CD4-positive, alpha-beta T cell treated with Interleukin-1 beta for 1 hour (primary cell): ENCODE data around the gene JMJD1C.
"Not testable (repeated sequence)": the region's sequence is repeated elsewhere in the genome, so short reads cannot be mapped to it uniquely, and the experiment has no call there.

Experiments
- DNase-seq, 2 donors: peaks; one replicate each; pipeline ENCODE4 v3.0.0-alpha.2; 2020 to 2022

The JMJD1C gene

DNA sequence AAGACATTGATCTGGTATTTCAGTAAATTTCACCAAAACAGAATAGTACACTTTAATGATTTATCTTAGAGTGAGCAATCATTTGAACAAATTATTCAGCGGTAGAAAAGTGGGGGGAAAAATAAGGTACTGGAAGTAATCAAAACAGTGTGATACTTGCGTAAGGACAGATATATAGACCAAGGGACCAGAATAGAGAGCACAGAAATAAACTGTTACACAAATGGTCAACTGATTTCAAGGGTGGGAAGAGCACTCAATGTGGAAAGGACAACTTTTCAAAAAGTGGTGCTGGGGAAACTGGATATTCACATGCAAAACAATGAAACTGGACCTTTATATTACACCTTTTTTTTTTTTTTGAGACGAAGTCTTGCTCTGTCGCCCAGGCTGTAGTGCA is 212.7 kb downstream of the JMJD1C start:
- no peak for DNase-seq

DNA sequence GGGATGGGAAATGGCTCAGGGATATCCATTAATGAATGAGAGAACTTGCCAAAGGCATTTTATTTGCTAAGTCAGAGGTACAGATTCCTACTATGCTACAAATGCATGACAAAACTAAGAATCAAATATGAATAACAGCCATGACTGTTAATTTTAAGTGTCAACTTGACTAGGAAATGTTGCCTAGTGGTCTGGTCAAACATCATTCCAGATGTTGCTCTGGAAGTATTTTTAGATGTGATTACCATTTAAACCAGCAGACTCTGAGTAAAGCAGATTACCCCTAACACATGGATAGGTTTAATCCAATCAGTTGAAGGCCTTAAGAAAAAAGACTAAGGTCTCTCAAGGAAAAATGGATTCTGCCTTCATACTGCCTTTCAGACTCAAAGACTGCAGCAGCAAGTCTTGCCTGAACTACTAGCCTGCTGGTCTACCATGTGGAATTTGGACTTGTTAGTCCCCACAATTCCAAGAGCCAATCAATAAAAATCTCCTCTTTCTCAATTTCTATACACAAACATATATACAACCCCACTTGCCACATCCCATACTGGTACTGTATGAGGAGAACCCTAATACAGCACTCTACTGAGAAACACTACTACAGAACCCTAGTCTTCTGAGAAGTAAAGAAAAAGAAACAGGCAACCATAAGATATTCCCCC is 213.5 kb downstream of the JMJD1C start:
- no peak for DNase-seq

- no peak for DNase-seq
Measured at GRCh38 chr10:63250032-63250431, 215.7 kb downstream of the JMJD1C start.

DNA sequence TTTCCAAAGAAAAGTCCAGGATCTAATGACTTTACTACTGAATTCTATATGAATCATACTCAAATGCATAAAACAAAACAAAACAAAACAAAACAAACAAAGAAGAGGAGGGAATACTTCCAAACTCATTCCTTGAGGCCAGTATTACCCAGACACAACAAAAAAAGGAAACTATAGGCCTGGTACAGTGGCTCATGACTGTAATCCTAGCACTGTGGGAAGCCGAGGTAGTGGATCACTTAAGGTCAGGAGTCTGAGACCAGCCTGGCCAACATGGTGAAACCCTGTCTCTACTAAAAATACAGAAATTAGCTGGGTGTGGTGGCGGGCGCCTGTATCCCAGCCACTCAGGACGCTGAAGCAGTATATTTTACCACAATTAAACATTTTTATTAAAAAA is 218.0 kb downstream of the JMJD1C start:
- no peak for DNase-seq

GRCh38 chr10:63246356-63246755 is 219.4 kb downstream of the JMJD1C start:
- DNase-seq: no peak

GRCh38 chr10:63241841-63242281 is 223.9 kb downstream of the JMJD1C start:
- no peak for DNase-seq

GRCh38 chr10:63240807-63241206 is 225.0 kb downstream of the JMJD1C start:
- no peak for DNase-seq

GRCh38 chr10:63238501-63238900 is 227.3 kb downstream of the JMJD1C start:
- DNase-seq: no peak

- no peak for DNase-seq
Measured at GRCh38 chr10:63237396-63237795, 228.4 kb downstream of the JMJD1C start.

DNA sequence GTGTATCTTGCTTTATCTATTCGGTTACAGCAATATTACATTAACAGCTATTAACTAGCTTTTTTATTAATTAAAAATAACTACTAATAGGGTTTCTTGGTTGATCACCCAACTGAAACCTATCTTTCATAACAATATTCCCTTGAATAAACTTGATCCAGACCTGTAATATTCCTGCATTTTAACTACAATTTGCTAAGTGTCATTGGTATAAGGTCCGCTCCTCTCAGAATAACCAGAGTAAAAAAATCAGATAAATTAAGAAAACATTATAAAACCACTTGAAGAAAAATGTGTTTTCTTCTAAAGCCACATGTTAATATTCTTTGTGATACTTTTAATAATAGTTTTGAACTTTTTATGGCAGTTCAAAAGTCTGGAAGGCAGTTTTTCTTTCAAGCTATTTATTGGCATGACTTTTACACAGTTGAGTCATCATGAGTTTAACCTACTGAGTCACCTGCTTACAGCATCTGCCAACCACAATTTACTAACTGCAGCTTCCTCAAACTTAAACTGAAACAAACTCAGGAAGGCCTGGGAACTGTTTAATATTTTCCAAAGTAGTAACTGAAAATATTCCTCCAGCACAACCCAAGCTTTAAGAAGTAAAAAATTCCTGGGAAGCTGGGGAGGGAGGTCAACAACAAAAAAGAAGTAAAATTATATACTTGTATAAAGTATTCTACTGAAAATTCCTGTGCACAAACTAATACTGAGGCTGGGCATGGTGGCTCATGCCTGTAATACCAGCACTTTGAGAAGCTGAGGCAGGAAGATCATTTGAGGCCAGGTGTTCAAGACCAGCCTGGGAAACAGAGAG is 229.5 kb downstream of the JMJD1C start:
- peak in 1 of 2 donors; percentile 35 for DNase-seq

GRCh38 chr10:63235136-63235535 is 230.6 kb downstream of the JMJD1C start:
- not testable (repeated sequence) for DNase-seq

DNA sequence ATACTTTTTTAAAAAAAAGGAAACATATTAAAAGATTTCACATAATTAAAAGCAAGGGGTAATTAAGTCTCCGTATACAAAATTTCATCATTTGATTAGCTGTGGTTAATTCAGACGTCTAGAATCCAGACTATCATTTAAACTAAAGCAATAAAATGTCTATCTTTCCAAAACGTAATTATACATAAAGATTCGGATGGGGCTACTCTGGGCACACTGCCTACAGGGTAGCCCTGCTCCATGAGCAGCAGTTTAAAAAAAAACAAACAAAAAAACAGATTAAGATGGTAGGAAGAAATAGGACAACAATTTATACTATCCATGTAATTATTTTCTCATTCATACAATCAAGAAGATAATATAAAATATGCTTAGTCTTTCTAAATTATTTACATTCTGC is 236.6 kb downstream of the JMJD1C start:
- no peak for DNase-seq

DNA sequence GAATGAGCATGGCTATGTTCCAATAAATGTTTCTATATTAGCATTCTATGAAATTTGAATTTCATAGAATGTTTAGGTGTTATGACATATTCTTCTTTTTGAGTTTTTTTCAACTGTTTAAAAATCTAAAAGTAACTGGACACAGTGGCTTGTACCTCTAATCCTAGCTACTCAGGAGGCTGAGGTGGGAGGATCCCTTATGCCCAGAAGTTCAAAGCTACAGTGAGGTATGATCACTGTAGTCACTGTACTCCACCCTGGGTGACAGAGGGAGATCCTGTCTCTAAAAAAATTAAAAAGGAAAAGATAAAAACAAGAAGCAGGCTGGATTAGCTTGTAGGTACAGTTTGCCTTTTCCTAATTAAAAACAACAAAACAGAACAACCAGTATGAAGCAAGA is 237.5 kb downstream of the JMJD1C start:
- DNase-seq: no peak

DNA sequence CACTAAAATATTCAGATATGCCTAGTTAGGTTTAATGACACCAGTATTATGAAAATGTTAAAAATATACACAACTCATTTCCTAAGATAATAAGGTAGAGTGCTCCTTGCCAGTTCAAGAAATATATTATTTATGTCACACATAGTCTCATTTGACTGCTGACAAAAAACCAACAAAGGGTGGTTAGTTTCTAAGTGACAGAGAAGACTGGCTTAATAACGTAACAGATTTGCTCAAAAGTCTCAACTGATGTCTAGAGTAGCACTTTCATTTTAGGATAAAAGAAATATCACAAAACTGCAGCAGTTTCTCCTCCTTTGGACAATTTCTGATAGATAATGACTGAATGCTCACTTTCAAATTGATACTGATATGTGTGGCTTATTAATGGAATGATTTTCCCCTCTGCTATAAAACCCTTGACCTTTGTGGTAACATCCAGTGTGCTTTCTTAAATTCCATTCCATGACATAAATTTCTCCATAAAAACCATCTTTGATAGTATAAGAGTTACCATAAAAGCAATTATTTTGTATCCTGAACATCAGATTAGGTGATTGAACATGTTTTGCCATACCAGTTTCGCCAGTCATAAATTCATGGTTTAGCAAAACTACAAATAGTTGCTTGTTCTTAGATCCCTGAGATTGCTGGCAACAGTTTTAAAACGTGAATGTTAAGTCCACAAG is 238.4 kb downstream of the JMJD1C start:
- DNase-seq: peak in 1 of 2 donors; percentile 28

- DNase-seq: no peak
Measured at GRCh38 chr10:63224241-63224640, 241.5 kb downstream of the JMJD1C start.

DNA sequence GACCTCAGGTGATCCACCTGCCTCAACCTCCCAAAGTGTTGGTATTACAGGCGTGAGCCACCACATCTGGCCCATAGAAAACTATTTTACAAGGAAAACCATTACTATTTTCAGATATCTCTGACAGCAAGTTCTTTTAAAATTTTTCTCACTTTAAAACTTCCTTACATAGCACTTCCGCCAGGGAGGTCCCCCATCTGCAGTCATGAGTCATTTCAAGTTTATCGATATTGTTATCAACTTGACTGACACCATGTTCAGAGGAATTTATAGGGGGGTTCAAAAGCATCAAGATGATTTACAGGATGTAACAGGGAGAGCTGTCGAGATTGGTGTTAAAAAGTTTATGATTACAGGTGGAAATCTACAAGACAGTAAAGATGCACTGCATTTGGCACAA is 243.8 kb downstream of the JMJD1C start:
- DNase-seq: peak in 1 of 2 donors; percentile 38

DNA sequence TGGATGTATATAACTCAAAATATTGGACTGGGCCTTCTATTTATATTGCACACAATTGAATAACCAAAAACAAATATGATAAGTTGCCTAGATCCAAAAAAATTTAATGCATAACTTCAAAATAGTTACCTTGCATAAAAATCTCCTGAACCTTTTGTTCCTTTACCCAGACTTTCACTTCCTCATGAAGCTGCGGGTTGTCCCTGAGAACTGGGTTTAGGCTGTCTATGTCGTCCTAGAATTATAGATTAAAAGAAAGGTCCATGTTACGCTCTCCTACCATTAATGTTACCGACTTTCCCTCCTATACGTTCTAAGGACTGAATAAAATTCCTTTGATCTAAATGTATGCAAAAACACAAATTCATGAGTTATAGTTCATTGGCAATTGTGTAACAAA is 246.0 kb downstream of the JMJD1C start:
- DNase-seq: no peak

GRCh38 chr10:63217120-63217605 is 248.6 kb downstream of the JMJD1C start:
- peak in 1 of 2 donors; percentile 71 for DNase-seq

DNA sequence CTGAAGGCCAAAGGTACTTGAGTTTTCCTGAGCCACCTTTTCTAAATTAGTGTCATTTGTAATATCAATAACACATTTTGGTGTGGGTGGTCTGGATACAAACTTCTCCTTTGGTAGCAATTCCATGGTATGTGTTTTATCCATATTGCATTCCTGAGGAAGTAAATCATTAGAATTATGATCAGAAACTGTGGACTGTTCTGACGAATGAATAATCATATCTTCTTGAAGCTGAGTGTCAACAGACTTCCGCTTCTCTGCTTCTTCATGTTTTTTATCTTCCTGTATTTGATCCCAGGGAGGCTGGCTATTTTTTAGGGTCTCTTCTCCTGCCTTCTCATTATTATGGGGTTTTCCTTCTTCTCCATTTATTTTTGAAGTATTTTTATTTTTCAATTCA is 251.2 kb downstream of the JMJD1C start:
- no peak for DNase-seq

DNA sequence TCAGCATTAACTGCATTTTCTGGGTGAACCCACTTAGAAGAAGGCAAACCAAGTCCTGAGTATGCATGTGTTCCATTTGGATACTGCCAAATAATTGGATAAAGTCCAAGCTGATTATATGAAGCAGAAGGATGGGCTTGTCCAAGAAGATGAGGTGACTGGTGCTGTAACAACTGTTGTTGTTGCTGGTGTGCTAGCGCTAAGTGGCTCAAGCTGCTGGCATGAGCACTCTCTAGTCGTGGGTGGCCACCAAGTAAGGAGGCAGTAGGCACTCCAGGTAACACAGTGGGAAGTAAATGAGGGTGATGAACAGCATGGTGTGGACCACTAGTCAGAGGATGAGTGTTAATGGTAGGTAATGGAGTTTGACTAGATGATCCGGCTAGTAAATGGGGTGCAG is 252.3 kb downstream of the JMJD1C start:
- no peak for DNase-seq

DNA sequence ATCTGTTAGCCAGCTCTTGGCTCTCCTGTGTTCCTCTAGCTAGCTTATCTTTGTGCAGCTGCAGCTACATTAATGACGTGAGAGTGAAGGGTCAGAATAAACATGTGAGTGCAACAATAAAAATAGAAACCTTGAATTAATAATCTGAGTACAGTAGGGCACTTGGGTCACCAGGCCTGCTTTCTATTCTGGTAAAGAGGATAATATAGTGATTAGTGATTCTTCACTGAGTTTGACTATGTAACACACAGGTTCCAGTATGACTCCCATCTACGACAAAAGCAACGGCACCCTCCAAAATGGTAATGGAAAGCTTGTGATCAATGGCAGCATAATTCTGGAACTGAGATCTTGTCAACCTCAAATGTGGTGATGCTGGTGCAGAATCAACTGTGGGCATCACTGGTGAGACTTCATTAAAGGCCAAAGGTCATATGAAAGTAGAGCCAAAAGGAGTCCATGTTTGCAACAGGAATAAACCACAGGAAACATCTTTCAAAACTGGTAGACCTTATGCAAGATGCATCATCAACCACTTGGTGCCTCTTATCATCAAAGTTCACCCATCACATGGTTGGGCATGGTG is 255.1 kb downstream of the JMJD1C start:
- DNase-seq: no peak

GRCh38 chr10:63209705-63210104 is 256.1 kb downstream of the JMJD1C start:
- DNase-seq: no peak

DNA sequence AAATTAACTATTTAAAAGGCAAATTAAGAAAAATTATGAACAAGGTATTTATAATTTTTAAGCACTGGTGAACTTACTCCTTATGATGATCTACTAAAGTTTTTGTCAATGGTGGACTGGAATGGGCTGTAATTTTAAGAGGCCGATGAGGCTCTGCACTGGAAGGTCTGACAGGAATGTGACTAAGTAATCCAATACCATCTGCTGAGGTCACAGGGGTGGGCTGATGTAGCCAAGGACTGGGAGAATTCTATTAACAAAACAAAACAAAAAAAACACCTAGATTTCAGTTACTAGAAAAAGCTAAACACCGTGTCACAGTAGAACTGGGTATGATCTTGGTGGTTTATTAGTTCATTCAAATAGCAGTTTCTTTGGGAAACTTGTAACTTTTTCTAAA is 256.8 kb downstream of the JMJD1C start:
- DNase-seq: no peak
